Measurements from ENCODE around the gene FBXL5.

DNA sequence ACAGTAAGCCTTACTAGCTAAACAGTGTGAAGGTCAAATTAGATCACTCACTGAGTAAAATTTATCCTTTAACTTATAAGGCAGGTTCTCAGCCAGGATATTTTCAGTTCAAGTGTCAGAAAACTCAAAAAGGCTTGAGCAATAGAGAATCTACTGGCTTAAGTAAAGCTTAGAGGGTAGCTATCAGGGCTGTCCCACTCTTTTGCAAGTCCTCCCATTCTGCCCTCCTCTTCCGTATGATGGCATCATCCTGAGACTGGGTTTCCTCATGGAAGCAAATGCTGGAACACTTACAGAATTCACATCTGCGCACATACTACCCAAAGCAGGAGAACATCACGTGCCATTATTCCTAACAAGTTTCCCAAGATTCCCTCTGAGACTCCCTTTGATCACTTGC lies 55.0 kb downstream of the FBXL5 start:
- TF ChIP-seq KLF6 (CRISPR knock-in tag; IDR thresholded peaks at IDR 0.05) (no peak), KAT7 (CRISPR knock-in tag; IDR thresholded peaks at IDR 0.05; ENCODE audit: borderline replicate concordance) (no peak), ZNF10 (CRISPR knock-in tag; IDR thresholded peaks at IDR 0.05; ENCODE audit: borderline replicate concordance, low read depth) (no peak), BRD4 (CRISPR knock-in tag; IDR thresholded peaks at IDR 0.05) (no peak)
- TF ChIP-seq, protein P1, sequence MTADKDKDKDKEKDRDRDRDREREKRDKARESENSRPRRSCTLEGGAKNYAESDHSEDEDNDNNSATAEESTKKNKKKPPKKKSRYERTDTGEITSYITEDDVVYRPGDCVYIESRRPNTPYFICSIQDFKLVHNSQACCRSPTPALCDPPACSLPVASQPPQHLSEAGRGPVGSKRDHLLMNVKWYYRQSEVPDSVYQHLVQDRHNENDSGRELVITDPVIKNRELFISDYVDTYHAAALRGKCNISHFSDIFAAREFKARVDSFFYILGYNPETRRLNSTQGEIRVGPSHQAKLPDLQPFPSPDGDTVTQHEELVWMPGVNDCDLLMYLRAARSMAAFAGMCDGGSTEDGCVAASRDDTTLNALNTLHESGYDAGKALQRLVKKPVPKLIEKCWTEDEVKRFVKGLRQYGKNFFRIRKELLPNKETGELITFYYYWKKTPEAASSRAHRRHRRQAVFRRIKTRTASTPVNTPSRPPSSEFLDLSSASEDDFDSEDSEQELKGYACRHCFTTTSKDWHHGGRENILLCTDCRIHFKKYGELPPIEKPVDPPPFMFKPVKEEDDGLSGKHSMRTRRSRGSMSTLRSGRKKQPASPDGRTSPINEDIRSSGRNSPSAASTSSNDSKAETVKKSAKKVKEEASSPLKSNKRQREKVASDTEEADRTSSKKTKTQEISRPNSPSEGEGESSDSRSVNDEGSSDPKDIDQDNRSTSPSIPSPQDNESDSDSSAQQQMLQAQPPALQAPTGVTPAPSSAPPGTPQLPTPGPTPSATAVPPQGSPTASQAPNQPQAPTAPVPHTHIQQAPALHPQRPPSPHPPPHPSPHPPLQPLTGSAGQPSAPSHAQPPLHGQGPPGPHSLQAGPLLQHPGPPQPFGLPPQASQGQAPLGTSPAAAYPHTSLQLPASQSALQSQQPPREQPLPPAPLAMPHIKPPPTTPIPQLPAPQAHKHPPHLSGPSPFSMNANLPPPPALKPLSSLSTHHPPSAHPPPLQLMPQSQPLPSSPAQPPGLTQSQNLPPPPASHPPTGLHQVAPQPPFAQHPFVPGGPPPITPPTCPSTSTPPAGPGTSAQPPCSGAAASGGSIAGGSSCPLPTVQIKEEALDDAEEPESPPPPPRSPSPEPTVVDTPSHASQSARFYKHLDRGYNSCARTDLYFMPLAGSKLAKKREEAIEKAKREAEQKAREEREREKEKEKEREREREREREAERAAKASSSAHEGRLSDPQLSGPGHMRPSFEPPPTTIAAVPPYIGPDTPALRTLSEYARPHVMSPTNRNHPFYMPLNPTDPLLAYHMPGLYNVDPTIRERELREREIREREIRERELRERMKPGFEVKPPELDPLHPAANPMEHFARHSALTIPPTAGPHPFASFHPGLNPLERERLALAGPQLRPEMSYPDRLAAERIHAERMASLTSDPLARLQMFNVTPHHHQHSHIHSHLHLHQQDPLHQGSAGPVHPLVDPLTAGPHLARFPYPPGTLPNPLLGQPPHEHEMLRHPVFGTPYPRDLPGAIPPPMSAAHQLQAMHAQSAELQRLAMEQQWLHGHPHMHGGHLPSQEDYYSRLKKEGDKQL (CRISPR knock-in tag; IDR thresholded peaks at IDR 0.05; ENCODE audit: low read depth) = no peak
- TF ChIP-seq, protein P2, sequence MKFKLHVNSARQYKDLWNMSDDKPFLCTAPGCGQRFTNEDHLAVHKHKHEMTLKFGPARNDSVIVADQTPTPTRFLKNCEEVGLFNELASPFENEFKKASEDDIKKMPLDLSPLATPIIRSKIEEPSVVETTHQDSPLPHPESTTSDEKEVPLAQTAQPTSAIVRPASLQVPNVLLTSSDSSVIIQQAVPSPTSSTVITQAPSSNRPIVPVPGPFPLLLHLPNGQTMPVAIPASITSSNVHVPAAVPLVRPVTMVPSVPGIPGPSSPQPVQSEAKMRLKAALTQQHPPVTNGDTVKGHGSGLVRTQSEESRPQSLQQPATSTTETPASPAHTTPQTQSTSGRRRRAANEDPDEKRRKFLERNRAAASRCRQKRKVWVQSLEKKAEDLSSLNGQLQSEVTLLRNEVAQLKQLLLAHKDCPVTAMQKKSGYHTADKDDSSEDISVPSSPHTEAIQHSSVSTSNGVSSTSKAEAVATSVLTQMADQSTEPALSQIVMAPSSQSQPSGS (CRISPR knock-in tag; IDR thresholded peaks at IDR 0.05) = no peak
- TF ChIP-seq, protein P3, sequence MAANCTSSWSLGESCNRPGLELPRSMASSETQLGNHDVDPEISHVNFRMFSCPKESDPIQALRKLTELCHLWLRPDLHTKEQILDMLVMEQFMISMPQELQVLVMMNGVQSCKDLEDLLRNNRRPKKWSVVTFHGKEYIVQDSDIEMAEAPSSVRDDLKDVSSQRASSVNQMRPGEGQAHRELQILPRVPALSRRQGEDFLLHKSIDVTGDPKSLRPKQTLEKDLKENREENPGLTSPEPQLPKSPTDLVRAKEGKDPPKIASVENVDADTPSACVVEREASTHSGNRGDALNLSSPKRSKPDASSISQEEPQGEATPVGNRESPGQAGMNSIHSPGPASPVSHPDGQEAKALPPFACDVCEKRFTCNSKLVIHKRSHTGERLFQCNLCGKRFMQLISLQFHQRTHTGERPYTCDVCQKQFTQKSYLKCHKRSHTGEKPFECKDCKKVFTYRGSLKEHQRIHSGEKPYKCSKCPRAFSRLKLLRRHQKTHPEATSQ (CRISPR knock-in tag; IDR thresholded peaks at IDR 0.05; ENCODE audit: borderline replicate concordance) = no peak
